ENCODE data around the gene CENPI.
"Not testable (repeated sequence)": the region's sequence is repeated elsewhere in the genome, so short reads cannot be mapped to it uniquely, and the experiment has no call there.

CENPI gene

GRCh38 chrX:101097546-101098453, at the start of gene CENPI:
Gene CENPI, plus strand, starts transcription at chrX:101098204. Its CDS starts 2,867 bp downstream, at chrX:101101071.
- DNase-seq, result peak; percentile 85

- DNase-seq, result no peak
Measured at GRCh38 chrX:101051153-101051548, 46.9 kb upstream of the CENPI start.

- DNase-seq, result peak; percentile 68
Measured at GRCh38 chrX:101051549-101052302, 46.3 kb upstream of the CENPI start, which contains the start of gene TRMT2B. Gene TRMT2B, minus strand, starts transcription at chrX:101052111. Its CDS starts 9,822 bp downstream, at chrX:101042289.

- DNase-seq, result not testable (repeated sequence)
Measured at GRCh38 chrX:101056551-101056950, 41.5 kb upstream of the CENPI start.

GRCh38 chrX:101057093-101057714, 40.8 kb upstream of the CENPI start:
- DNase-seq, result no peak

GRCh38 chrX:101062176-101062575, 35.8 kb upstream of the CENPI start:
- DNase-seq, result no peak

- DNase-seq, result no peak
Measured at GRCh38 chrX:101071582-101071981, 26.4 kb upstream of the CENPI start.

GRCh38 chrX:101078716-101079598, 19.0 kb upstream of the CENPI start, which contains the start of gene TMEM35A:
Gene TMEM35A, plus strand, starts transcription at chrX:101078879. Its CDS starts 124 bp downstream, at chrX:101079003.
- no peak for DNase-seq

GRCh38 chrX:101079736-101080270, 18.2 kb upstream of the CENPI start:
- DNase-seq, result no peak

GRCh38 chrX:101080326-101081124, 17.5 kb upstream of the CENPI start:
- no peak for DNase-seq

GRCh38 chrX:101081231-101081630, 16.8 kb upstream of the CENPI start:
- DNase-seq, result no peak

- DNase-seq, result no peak
Measured at GRCh38 chrX:101091817-101092216, 6.2 kb upstream of the CENPI start.

GRCh38 chrX:101108284-101108683, 10.3 kb downstream of the CENPI start:
- DNase-seq, result no peak

GRCh38 chrX:101117701-101118100, 19.7 kb downstream of the CENPI start:
- DNase-seq, result no peak

- no peak for DNase-seq
Measured at GRCh38 chrX:101136235-101136634, 38.2 kb downstream of the CENPI start.
